Measurements from ENCODE around the gene TLCD2.
"Not testable (repeated sequence)": the region's sequence is repeated elsewhere in the genome, so short reads cannot be mapped to it uniquely, and the experiment has no call there.

Gene TLCD2

GRCh38 chr17:1744551-1745512 is 34.7 kb upstream of the TLCD2 start:
- in situ Hi-C loops (cut with HindIII; ENCODE audit: low sequenced_read_pairs): no loop called here
- no peak for TF ChIP-seq CTCF (IDR thresholded peaks at IDR 0.05; ENCODE audit: low read depth, low read length, missing control alignments)
- DNase-seq (ENCODE audit: low read depth): no peak
- no peak overlapping the region for H3K4me3 ChIP-seq (ENCODE audit: low read depth, low read length)

DNA sequence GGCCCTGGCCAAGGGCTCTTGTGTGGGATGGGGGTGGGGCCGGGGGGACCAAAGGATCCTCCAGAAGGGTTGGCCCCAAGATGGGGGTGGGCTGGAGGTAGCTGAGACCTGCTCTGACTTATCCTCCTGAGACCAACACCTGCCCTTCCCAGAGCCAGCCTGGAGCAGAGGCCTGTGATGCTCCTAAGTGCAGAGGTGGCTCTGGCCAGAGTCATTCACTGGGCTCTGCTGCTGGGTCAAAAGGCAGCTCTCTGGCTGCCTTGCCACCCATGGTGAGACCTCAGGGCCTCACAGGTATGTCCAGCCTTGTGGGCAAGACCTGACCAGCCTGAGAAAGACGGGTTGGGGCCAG is 32.9 kb upstream of the TLCD2 start:
- in situ Hi-C loops (cut with HindIII; ENCODE audit: low sequenced_read_pairs): no loop called here
- DNase-seq (ENCODE audit: low read depth): no peak
- H3K4me3 ChIP-seq (ENCODE audit: low read depth, low read length): no peak overlapping the region
- no peak for TF ChIP-seq CTCF (IDR thresholded peaks at IDR 0.05; ENCODE audit: low read depth, low read length, missing control alignments)

DNA sequence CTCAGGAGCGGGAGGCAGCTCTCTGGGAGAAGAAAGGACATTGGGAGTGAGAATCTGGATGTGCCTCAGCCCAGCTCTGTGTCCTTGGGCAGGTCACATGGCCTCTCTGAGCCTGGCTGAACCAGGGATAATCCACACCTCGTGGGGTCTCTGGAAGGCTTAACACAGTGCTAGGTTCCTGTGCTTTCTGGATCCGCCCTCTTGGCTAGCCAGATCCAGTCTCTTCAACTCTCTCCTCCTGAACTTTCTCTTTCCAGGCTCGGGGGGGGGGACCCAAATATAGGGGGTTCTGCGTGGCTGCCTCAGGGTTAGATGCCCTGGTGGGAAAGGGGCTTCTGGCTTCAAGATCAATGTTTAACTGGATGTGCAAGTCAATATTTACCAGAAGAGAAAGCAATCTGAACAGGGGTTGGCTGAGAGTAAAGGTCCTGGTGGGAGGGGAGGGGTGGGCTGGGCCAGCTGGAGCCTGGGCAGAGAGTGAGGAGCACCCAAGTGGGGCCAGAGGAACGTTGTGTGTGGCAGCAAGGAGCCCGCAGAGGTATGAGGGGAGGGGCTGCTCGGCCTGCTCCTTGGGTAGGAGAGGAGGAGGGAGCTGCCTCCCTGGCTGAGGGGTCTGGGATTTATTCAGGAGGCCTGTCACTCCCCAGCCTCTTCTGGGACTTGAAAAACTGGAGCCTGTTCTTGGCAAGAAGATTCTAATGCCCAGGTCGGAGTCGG is 32.4 kb upstream of the TLCD2 start, which contains the start of gene SERPINF2:
Gene SERPINF2, plus strand, starts transcription at position 501 of the 717 bp plus-strand sequence. CDS start 2,125 bp downstream, outside the sequence.
- DNase-seq (ENCODE audit: low read depth): no peak

DNA sequence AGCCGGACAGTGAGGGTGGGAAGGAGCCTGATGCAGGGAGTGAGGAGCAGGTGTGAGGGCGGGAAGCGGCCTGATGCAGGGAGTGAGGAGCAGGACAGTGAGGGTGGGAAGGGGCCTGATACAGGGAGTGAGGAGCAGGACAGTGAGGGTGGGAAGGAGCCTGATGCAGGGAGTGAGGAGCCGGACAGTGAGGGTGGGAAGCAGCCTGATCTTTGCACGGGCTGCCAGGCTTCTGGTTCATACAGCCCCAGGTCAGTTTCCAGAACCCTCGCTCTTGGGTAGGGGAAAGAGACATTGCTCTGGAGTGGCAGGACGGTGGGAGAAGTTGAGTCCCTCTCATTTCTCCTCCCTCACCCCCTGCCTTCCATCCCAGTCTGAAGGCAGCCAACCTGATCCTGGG is 31.7 kb upstream of the TLCD2 start:
- in situ Hi-C loops (cut with HindIII; ENCODE audit: low sequenced_read_pairs); H3K4me3 ChIP-seq (ENCODE audit: low read depth, low read length); DNase-seq (ENCODE audit: low read depth): not testable (repeated sequence)

More for the DNA sequence above, 32.4 kb upstream of the TLCD2 start, which contains the start of gene SERPINF2:
- H3K4me3 ChIP-seq (ENCODE audit: low read depth, low read length): no peak within 1 kb of the TSS
- no peak for TF ChIP-seq CTCF (IDR thresholded peaks at IDR 0.05; ENCODE audit: low read depth, low read length, missing control alignments)
- in situ Hi-C loops (cut with HindIII; ENCODE audit: low sequenced_read_pairs): no loop called here

GRCh38 chr17:1737531-1738291 is 27.5 kb upstream of the TLCD2 start:
- H3K4me3 ChIP-seq (ENCODE audit: low read depth, low read length): no peak overlapping the region
- no peak for DNase-seq (ENCODE audit: low read depth)
- no peak for TF ChIP-seq CTCF (IDR thresholded peaks at IDR 0.05; ENCODE audit: low read depth, low read length, missing control alignments)
- in situ Hi-C loops (cut with HindIII; ENCODE audit: low sequenced_read_pairs): no loop called here

DNA sequence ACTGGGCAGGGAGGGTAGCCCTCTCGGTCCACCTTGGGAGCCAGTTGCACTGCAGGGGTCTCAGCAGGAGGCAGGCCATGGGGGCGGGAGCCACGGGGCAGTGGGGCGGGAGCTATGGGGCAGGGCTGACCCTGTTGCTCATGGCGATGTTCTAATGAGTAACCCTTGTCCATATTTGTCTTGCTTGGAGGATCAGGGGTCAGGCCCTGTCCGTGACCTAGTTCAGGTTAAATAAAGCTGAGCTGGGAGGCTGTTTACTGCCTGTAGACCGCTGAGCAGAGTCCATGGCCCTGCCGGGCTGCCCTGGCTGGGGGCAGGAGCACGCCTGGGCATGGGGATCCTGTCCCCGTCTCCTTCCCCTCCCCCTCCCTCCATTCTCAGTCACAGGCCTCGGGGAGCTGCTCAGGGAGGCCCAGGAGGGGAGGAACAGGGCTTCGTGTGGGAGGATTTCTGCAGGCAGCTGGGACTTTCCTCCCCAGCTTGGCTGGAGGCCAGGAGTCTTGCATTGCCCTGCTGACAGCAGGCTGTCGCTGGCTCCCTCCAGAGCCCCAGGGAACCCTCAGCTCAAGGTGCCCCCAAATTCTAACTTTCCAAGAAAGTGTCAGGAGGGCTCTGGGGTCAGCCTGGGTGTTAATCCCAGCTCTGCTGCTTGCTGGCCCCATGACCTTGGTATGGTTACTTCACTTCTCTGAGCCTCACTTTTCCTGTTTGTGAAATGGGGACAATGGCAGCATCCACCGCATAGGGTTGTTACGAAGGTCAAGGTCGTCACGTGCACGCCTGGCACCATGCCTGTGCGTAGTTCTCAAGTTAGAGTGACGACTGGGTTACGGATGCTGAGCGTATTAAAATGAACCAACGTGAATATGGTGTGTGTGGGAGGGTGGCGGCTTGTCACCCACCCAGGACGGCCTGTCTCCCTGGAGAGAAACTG is 26.4 kb upstream of the TLCD2 start:
- in situ Hi-C loops (cut with HindIII; ENCODE audit: low sequenced_read_pairs): no loop called here
- no peak overlapping the region for H3K4me3 ChIP-seq (ENCODE audit: low read depth, low read length)
- TF ChIP-seq CTCF (IDR thresholded peaks at IDR 0.05; ENCODE audit: low read depth, low read length, missing control alignments): no peak
- no peak for DNase-seq (ENCODE audit: low read depth)

Data from astrocyte of the cerebellum (primary cell).